Activated CD4-positive, CD25-positive, alpha-beta regulatory T cell treated with anti-CD3 and anti-CD28 coated beads, Interleukin-2, amount 50 U/mL, for 24 hours (primary cell): ENCODE data around the gene DOCK8.
"Not testable (repeated sequence)": the region's sequence is repeated elsewhere in the genome, so short reads cannot be mapped to it uniquely, and the experiment has no call there.

Experiments
- ATAC-seq, 2 donors: fragments of 150-1000 bp; cut with Tn5 transposase; one replicate each; pipeline ENCODE4 v1.10.0; 2021; ENCODE audit warnings: mild to moderate bottlenecking in 1 of 2, moderate library complexity in 1 of 2

Gene DOCK8

DNA sequence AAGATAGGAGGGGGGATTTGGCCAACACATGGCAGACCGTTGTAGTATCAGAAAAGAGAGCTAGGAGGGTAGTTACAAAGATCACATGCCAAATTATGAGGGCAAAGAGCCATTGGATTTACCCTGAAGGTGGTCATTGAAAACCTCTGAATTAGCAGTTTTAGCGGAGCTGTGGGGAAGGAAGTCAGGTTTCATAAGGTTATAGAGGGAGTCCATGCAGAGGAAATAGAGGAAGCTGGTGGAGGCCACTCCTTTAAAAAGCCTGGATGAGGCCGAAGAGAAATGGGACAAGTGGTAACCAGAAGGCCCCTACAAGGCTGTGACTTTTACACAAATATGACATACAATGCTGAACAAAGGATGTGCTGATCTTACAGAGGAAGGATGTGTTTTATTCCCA lies 13.2 kb downstream of the DOCK8 start:
- ATAC-seq = no peak

DNA sequence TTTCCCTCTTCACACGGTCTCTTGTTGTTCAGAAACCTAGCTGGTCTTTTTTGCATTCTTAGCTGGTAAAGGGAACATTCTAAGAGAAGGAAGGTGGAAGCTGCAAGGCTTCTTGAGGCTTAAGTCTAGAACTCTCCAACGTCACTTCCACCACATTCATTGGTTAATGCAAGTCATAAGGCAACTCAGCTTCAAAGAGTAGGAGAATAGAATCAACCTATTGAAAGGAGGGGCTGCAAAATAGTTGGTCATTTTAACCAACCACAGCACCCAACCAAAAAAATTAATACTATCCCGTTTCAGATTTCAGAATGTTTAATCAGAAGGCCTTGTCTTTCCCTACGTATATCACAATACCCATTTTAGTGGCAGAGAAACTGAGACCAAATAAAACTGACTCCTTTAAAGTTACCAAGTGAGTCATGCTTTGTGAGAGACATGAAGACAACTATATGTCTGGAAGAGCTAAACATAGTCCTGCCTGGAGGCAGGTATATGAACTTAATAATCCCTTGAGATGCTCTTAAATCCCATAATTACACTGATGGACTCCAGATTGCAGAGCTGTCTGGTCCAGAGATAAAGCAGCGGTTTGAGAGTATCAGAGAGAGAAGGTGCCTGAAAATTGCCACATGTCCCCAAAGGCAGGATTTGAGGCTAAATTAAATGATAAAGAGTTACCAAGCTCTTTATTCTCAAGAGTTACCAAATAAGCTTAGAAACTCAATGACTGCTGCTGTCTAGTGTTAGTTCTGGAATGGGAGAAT lies 14.4 kb downstream of the DOCK8 start:
- ATAC-seq = peak in 1 of 2 donors; percentile 70

GRCh38 chr9:231625-232024 lies 17.0 kb downstream of the DOCK8 start:
- ATAC-seq = not testable (repeated sequence)

- not testable (repeated sequence) for ATAC-seq
These were observed 19.0 kb downstream of the DOCK8 start for GRCh38 chr9:233708-234107.

- peak; percentile 25 to 36 for ATAC-seq
These were observed 22.6 kb downstream of the DOCK8 start for GRCh38 chr9:237141-237857.

- peak; percentile 65 to 76 for ATAC-seq
These were observed 23.2 kb downstream of the DOCK8 start for GRCh38 chr9:237858-238345.

GRCh38 chr9:242461-243080 lies 27.9 kb downstream of the DOCK8 start:
- ATAC-seq = no peak

GRCh38 chr9:248278-248961 lies 33.8 kb downstream of the DOCK8 start:
- ATAC-seq = peak; percentile 35 to 63

GRCh38 chr9:249025-249424 lies 34.4 kb downstream of the DOCK8 start:
- no peak for ATAC-seq

DNA sequence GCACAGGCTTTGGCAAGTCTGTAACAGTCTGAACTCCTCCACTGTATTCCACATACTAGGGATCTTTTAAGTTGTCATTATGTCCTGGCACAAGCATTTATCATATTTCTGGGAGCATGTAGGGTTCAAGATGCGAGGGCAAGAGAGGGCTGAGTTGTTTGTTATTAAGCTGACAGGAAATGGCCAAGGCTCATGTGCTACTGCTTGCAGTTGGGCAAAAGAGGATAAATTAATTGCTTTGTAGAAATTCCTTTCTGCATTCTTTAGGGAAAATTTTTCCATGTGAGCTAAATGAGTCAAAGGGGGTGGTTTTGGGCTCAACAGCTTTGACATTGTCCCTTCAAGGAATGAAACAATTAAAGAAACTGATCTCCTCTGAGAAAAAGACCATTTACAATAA lies 35.4 kb downstream of the DOCK8 start:
- no peak for ATAC-seq

DNA sequence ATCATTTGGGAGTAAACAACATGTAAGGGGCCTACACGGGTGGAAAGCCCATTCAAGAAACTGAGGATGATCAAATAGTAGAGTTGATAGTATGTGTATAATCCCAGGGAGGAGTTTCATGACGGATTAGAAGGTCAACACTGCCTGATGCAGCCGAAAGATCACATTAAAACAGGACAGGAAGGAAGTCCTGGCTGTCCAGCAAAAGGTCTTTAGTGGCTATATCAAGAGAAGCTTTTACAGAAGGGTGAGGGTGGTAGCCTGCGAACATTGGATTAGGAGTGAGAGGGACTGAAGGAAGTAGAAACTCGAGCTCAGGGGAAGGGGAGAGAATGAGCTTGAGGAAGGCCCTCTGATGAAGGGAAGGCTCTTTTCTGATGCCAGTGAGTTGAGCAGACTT lies 36.0 kb downstream of the DOCK8 start:
- no peak for ATAC-seq

- no peak for ATAC-seq
These were observed 36.7 kb downstream of the DOCK8 start for GRCh38 chr9:251398-251797.

- no peak for ATAC-seq
These were observed 38.9 kb downstream of the DOCK8 start for GRCh38 chr9:253539-253938.

- ATAC-seq = no peak
These were observed 39.9 kb downstream of the DOCK8 start for GRCh38 chr9:254516-254915.

DNA sequence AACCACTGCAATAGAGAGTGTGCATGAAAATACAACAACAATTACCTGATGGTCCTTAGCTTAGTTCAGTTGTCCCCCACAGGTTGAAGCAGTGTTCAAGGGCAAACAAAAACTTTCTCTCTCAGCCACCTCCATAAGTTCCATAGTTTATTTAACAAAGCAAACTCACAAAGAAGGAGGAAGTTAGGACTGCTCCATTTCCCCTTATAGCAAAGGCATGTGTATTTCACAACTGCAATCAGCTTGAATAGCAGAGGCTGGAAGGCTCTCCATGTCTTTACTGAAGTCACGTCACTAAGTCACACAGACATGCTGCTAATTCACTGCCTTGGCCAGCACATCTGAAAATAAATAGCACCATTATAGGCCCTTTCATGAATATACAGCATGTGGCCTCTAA lies 43.3 kb downstream of the DOCK8 start:
- no peak for ATAC-seq

DNA sequence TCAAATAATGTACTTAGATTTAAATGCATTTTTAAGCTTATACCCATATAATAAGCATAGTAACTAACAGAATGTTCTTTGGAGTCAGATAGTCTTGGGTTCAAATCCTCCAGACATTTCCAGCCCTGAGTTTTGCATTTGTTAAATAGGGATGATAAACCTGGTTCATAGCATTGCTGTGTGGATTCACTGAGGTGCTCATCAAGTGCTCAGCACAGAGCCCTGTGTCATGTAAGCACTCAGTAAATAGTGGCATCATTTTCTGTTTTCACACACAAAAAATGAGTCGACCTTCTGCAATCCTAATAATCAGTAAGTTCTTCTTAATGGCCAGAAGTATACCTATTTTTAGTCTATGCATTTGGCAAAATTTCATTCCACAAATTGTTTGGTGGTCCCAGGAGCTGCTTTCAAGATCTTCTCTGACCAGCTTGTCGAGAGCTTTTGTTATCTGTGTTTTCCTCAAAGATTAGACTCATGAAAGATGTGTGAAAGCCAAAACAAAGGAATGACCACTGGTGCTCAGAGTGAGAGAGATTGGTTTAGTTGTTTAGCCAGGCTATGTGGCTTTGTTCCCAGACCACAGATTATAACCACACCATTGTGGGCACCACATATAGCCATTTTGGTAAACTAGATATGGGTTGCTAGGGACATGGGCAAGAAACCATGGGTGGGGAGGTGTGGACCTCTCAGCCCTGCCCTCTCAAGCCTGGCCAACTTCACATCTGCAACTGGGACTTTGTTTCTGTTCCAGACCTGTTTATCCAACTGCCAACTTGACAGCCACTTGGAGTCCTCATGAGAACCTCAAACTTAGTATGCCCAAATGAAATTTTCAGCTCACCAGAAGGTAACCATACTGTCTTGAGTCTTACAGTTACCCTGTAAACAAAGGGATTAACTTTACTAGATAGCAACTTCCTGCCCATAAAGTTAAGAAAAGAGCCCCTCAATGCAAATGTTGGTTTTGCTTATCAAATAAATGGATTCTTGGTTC lies 45.0 kb downstream of the DOCK8 start:
- ATAC-seq = no peak

- no peak for ATAC-seq
These were observed 49.6 kb downstream of the DOCK8 start for GRCh38 chr9:264231-264630.

DNA sequence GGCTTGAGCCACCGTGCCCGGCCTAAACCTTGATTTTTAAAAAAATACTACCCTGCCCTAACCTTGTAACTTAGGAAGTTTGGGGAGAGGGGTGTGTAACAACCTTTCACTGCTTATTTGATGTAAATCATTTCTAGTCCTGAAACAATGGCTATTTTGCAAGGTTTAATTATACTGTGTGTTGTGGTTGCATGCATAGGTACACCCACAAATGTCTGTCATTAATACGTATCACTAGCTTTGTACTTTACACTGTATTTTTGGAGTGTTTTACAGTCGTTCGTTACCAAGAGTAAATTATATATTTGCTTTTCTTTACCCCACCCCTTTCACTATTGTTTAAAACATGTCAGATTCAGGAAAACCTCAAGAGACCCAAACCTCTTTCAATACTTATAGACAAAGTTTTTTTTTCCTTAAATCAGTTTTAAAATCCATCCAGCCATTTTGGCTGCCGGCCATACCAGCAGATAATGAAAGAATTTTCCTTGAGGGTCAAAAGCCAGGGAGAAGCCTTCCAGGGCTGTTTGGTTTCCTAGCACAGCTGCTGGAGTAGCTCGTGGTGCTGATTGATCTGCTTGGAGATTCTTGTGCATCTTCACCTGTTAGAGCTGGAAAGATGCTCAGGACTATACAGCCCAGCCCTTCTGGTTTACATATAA lies 50.7 kb downstream of the DOCK8 start:
- no peak for ATAC-seq

GRCh38 chr9:266228-266627 lies 51.6 kb downstream of the DOCK8 start:
- no peak for ATAC-seq

DNA sequence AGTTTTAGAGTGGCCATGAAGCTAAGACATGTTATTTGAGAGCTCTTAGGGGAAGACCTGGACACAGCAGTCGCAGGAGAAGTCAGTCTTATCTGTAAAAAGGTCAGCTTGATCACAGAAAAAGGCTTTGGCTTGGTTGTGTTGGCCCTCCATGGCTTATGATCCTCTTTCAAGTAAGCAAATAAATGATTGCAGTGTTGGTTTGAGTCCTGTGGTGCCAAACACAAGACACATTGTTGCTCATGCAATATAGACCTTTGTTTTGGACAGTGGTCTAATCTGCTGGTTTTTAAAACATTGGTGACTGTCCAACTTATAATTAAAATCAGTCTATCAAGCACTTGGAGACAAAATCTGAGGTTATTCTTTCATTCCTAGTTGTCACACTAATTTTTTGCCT lies 54.0 kb downstream of the DOCK8 start:
- no peak for ATAC-seq

- no peak for ATAC-seq
These were observed 54.5 kb downstream of the DOCK8 start for GRCh38 chr9:269081-269711.
